Right renal cortex interstitium (tissue), 3 donors: ENCODE data around the gene MTCL1. TPM values are rescaled to one million over a fixed set of nuclear protein-coding genes. Genes with fewer than 3 reads are reported as not detected.

Experiments used
- DNase-seq, 3 donors: peaks; one replicate each; pipeline ENCODE4 v3.0.0-alpha.2; 2013; ENCODE audit warnings: low read depth in 3 of 3, low spot score in 2 of 3
- polyA plus RNA-seq, 3 donors: library from polyadenylated mRNA; unstranded; fragments of 120-200 nt; gene quantifications; one replicate each; pipeline ENCODE4 v1.2.1, GENCODE V29; 2013; ENCODE audit not compliant: insufficient read length in 3 of 3

The MTCL1 gene
- polyA plus RNA-seq, 3 donors = 16.4 to 18.9 (median 18.9) TPM

GRCh38 chr18:8806100-8806797, 100.9 kb downstream of the MTCL1 start:
- no peak for DNase-seq

DNA sequence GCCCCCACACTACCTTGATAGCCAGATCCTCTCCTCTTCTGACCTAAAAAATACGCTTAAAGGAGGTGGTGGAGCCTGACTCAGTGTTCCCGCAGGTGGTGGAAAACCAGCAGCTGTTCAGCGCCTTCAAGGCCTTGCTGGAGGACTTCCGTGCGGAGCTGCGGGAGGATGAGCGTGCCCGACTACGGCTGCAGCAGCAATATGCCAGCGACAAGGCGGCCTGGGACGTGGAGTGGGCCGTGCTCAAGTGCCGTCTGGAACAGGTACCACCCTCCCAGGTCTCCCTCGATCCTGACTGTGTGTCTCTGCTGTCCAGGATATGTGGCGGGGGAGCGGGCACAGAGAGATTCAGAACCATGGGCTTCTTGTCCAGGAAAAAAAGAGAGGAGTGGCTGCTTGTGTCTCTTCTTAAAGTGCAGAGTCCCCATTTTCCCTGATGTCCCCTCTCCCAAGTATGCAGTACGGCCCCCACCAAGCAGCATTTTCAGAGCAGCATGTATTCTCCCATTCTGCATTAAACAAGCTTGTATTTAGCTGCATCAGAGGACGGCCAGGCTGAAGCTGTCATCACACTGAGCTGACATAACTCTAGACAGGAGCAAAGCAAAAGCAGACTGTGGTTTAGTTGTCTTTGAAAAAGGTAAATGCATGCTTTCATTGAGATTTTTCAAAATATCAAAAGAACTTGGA, 101.6 kb downstream of the MTCL1 start:
- no peak for DNase-seq

GRCh38 chr18:8807488-8807805, 102.1 kb downstream of the MTCL1 start:
- no peak for DNase-seq

- DNase-seq = no peak
Measured at GRCh38 chr18:8808001-8808400, 102.6 kb downstream of the MTCL1 start.

- DNase-seq = no peak
Measured at GRCh38 chr18:8809514-8809913, 104.2 kb downstream of the MTCL1 start.

- DNase-seq = no peak
Measured at GRCh38 chr18:8810157-8810556, 104.8 kb downstream of the MTCL1 start.

- no peak for DNase-seq
Measured at GRCh38 chr18:8811115-8811514, 105.8 kb downstream of the MTCL1 start.

DNA sequence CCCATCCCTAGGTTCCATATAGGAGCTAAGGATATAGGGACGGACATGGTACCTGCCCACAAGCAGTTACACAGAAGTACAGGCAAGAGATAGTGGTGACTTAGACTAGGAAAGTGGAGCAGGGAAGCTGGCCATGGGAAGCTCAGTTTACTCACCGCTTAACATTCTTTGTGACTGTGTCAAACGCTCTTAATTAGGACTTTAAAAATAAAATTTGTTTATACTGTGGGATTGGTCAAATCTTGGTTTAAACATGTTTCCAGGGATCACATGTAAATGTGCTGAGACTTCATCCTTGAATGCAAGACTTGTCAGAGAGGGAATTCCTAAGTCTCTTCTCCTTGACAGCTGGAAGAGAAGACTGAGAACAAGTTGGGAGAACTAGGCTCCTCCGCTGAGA, 107.3 kb downstream of the MTCL1 start:
- DNase-seq = no peak

- no peak for DNase-seq
Measured at GRCh38 chr18:8813611-8814010, 108.3 kb downstream of the MTCL1 start.

DNA sequence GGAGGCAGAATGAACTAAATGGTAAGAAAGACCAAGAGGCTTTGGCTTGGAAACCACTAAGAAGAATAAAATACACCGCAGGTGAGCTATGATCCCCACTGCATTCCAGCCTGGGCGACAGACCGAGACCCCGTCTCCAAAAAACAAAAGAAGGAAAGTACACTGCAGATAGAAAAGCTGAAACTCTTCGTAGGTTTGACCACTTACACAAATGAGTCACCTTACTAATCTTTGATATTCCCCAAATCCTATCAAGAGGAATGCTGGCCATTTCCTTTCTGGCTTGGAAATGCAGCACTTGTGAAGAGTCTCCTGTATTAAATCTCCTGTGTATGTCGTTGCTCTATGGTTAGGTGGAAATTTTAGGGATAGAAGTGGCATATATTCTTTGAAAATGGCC, 108.8 kb downstream of the MTCL1 start:
- DNase-seq = no peak

DNA sequence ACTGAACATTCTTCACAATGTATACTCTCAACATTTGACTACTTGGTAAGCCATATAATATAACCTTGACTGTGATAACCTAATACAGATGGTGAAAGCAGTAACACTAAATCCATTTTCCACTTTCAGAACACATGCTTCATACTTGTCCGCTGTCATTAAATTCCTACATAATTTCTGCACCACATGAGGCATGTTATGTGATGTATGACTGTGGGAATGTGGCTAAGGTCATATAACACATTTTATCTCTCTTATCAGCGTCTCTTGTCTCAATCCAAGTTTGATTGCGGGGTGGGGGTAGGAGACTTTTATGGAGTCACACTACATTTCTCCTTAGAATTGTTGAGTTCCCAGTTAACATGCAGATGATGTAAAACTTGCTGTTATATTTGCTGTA, 110.9 kb downstream of the MTCL1 start:
- no peak for DNase-seq

DNA sequence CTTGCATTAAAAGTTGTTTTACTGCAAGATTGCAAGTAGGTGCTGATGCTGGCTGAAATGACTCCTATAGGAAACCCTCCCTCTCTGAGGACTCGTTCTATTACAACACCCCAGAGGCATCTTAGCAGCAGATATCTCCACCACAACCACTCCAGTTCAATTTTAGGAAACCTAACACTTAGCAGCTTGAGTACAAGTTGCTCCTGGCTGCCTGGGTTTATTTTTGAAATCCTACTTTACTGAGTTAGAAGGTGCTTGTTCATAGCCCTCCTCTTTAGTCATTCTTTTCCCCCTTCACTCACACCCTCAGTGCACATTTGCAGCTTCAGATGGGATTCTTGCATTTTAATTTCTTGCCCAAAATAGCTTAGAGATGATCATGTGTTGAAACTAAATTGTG, 111.5 kb downstream of the MTCL1 start:
- no peak for DNase-seq

DNA sequence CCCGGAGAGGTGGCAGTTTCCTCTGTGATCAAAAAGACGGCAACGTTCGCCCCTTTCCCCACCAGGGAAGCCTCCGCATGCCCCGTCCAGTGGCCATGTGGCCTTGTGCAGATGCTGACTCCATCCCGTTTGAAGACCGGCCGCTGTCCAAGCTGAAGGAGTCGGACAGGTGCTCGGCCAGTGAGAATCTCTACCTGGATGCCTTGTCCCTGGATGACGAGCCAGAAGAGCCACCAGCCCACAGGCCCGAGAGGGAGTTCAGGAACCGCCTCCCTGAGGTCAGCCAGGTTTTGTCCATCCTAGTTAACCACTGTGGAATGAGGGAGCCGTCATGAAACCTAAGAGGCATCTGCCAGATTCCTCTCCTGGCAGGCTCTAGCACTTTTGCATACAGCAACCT, 113.6 kb downstream of the MTCL1 start:
- no peak for DNase-seq

- DNase-seq = no peak
Measured at GRCh38 chr18:8820396-8821082, 115.2 kb downstream of the MTCL1 start.

DNA sequence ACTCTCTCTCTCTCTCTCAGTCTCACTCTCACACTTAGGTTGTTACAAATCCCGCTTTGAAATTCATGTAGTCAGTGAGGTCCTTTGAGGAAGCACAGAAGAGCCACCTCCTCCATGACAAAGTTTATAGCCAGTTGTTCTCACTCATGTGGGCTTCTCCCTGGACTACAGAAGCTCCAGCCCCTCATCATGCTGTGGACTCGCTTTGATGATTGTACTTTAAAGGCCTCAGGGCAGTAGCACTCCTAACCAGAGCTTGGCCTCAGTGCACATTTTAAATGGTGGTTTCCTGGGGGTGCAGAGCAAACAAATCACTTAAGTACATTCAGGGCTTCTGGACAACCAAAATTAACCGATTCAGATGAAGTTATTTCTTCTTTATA, 115.7 kb downstream of the MTCL1 start:
- no peak for DNase-seq

DNA sequence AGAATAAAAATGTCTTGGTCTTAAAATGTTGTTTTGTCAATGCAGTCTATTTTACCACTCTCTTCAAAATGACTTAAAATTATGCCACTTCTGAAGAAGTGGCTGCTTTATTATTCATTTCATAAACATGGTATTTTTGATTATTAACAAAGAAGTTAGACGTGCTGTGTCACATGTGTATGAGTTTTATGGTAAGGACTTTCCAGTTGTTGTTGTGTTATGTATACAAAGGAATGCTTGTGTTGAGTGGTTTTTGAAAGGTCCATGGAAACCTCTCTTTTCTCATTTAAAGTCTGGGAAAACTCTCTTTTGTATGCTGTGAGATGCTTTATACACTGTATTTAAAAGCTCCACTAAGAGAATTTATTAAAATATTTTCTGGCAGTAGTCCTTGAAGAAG, 116.2 kb downstream of the MTCL1 start:
- DNase-seq = no peak

DNA sequence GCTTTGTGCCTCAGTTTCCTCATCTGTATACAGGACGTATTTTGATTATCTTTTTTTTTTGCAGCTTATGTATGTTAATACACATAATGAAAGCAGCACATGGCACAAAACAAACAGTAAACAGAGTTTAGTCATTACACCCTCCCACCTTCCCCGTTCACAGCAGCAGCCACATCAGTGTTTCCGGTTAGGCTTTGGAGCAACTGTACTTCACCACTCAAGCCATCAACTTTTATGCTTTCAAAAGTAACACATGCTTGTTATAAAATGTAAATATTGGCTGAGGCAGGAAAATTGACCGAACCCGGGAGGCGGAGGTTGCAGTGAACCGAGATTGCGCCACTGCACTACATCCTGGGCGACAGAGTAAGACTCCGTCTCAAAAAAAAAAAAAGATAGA, 117.3 kb downstream of the MTCL1 start:
- no peak for DNase-seq

DNA sequence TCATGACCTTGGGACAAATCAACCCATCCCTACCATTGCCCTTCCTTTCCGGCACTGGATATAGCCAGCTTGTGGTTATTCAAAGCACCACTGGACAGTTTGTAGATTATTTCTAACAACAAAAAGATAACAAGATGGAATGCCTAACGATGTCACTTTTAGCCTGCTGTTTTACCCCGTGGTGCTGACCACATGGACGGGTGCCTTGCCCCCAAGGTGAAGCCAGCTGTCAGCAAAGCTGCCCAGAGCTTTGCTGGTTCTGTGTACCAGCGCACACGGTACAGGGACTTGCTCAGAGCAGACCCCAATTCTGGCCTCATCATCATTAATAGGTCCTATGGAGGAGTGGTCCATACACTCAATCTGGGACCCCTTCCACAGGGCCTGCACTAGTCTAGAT, 118.2 kb downstream of the MTCL1 start:
- DNase-seq = no peak

DNA sequence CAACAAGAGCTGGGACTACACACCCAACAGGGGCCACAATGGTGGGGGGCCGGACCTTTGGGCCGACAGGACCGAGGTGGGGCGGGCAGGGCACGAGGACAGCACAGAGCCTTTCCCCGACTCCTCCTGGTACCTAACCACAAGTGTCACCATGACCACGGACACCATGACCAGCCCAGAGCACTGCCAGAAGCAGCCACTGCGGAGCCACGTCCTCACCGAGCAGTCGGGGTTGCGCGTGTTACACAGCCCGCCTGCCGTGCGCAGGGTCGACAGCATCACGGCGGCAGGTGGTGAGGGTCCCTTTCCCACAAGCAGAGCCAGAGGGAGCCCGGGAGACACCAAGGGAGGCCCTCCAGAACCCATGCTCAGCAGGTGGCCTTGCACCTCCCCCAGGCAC, 119.5 kb downstream of the MTCL1 start:
- DNase-seq = no peak

GRCh38 chr18:8825273-8825672, 119.9 kb downstream of the MTCL1 start:
- no peak for DNase-seq

GRCh38 chr18:8825729-8826375, 120.5 kb downstream of the MTCL1 start:
- DNase-seq = no peak

- no peak for DNase-seq
Measured at GRCh38 chr18:8826514-8826913, 121.2 kb downstream of the MTCL1 start.
